GM12801 (cell line): ENCODE results near the gene CYP26A1.

Source experiments
- CTCF ChIP-seq: IDR thresholded peaks from one replicate; pipeline ENCODE4 v1.5.1; 2011; ENCODE audit warnings: control low read depth; ENCODE audit not compliant: insufficient read length; ENCODE audit errors: extremely low read depth

The CYP26A1 gene

DNA sequence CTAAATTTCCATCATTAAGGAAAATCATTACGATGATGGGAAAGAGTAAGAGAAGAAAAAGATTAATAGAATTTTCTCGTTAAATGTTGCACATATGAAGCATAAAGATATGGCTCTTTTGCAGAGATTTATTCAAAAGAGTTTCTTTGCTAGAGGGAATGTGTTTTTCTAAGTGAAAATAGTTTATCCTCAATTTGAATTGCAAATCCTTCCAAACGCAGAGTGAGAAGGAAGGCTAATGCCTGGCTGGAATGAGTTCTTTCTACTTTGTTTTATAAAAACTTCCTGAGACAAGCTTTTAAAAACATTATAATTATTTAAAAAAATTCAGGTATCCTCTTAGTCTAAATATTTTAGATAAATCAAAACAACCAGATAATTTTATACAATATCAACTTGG, 14.2 kb downstream of the CYP26A1 start:
- no peak for TF ChIP-seq CTCF

- TF ChIP-seq CTCF: no peak
Observed at GRCh38 chr10:93088466-93088865, 14.8 kb downstream of the CYP26A1 start.

GRCh38 chr10:93090619-93091018, 16.9 kb downstream of the CYP26A1 start:
- no peak for TF ChIP-seq CTCF

GRCh38 chr10:93091960-93092359, 18.3 kb downstream of the CYP26A1 start:
- TF ChIP-seq CTCF: no peak

DNA sequence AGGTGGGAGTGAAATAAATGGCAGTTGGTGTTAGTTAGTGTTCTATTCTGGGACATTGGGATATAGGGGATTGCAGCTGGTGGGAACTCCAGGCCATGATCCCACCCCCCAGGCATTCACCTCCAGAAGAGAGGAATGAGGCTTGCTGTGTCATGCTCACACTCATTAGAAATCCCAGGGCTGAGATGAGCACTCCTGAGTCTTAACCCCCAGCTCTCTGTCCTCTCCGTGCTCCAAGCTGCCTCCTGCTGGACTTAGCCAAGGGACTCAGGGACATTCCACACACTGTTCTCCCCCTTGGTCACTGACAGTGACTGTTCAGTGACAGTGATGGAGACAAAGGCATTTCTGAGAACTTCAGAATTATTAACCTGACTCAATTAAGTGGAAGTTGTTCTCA, 21.5 kb downstream of the CYP26A1 start:
- TF ChIP-seq CTCF: no peak

DNA sequence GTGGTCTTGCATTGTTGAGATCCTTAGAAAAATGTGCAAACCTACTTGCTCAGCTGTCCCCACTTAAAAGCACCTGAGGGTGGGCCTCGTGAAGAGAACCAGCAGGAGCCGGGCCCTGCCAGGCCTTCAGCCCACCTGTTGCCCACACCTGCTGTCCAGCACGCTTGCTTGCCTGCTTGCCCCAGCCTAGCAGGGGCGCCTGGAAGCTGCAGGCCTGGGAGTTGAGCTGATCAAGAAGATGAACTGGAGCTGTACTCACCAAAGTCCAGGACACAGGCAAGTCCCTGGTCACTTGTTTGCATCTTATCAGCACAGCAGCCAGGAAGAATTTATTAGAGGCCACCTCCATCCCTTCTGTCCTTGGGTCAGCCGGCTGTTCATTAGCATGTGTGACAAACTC, 23.2 kb downstream of the CYP26A1 start:
- TF ChIP-seq CTCF: no peak

DNA sequence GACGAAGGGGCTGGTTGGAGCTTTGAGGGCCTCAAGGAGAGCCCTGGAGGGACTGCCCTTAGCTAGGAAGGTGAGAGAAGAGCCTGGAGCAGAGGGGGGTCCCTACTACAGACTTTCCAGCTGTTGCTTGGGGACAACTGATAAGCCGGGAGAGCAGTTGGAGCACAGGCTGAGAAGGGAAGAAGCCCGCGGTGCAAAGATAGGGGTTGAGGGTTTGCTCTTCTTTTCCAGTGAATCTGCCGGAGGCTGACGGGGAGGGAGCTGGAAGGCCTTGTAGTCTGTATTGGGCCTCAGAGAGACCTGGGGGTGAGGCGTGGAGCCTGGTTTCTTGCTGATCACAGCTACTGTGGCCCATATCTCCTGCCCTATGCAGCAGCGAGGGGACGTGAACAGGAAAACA, 23.7 kb downstream of the CYP26A1 start:
- TF ChIP-seq CTCF: no peak

DNA sequence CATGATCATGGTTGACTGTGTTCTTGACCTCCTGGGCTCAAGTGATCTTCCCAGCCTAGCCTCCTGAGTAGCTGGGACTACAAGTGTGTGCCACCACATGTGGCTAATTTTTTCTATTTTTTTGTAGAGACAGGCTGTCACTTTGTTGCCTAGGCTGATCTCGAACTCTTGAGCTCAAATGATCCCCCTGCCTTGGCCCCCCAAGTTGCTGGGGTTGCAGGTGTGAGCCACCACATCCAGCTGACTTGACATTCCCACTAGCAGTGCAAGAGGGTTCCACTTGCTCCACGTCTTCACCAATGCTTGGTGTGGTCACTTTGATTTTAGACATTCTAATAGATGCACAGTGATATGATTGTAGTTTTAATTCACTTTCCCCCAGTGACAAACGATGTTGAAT, 25.1 kb downstream of the CYP26A1 start:
- TF ChIP-seq CTCF: no peak
